Femur (tissue), 1 donor: ENCODE results near the gene PNPLA7.
"Not testable (repeated sequence)": the region's sequence is repeated elsewhere in the genome, so short reads cannot be mapped to it uniquely, and the experiment has no call there.

Source experiments
- DNase-seq: peaks from one replicate; pipeline ENCODE4 v3.0.0-alpha.2; 2017

PNPLA7 gene

DNA sequence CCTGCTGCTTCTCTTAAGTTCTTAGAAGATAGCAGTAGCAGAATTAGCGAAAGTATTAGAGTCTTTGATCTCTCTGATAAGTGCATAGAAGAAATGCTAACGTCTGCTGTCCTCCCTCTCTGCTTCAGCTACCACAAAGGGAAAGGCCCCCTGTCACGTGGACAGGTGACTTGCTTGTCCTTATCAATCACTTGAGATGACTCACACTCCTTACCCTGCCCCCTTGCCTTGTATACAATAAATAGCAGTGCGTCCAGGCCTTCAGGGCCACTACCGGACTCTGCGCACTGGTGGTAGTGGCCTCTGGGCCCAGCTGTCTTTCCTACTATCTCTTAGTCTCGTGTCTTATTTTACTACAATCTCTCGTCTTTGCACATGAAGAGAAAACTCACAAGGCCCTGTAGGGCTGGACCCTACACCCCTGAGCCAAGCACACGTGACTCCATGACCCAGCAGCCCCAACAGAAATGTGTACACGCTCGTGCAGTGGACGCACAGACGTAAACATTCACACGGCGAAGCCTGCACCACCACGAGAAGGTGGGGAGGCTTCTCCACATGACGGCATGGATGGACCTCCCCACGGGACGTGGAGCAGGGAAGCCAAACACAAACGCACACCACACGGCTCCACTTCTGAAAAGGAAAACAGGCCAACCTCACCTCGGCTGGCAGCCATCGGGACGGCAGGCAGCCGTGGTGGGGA lies 38.3 kb downstream of the PNPLA7 start:
- DNase-seq: no peak

DNA sequence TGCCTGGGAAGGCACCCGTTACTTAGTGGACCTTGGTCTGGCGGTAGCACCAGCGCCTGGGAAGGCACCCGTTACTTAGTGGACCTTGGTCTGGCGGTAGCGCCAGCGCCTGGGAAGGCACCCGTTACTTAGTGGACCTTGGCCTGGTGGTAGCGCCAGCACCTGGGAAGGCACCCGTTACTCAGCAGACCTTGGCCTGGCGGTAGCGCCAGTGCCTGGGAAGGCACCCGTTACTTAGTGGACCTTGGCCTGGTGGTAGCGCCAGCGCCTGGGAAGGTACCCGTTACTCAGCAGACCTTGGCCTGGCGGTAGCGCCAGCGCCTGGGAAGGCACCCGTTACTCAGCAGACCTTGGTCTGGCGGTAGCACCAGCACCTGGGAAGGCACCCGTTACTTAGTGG lies 39.1 kb downstream of the PNPLA7 start:
- not testable (repeated sequence) for DNase-seq

DNA sequence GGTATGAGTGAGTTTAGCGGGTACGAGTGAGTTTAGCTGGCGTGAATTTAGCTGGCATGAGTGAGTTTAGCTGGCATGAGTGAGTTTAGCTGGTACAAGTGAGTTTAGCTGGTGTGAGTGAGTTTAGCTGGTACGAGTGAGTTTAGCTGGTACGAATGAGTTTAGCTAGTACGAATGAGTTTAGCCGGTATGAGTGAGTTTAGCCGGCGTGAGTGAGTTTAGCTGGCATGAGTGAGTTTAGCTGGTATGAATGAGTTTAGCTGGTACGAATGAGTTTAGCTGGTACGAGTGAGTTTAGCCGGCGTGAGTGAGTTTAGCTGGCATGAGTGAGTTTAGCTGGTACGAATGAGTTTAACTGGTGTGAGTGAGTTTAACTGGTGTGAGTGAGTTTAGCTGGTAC lies 41.0 kb downstream of the PNPLA7 start:
- no peak for DNase-seq

DNA sequence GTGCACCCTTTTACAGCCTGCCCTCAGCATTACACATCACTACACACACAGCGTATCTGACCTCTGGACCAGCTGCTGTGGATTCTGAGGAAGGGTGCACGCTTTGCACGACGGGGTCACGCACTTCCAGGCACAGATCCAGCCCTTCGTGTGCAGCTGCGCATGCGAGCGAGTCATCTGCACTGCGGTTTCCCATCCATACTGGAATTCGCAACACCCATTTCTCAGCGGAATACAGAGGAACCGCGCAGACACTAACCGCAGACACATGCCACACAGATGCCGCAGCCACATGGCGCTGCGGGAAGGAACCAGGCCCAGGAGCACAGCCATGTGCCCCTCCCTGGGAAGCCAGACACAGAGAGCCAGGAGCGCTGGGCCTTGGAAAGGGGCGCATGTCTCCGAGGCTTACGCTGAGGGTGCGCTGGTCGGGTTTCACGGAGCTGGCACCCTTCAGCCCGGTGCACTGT lies 43.5 kb downstream of the PNPLA7 start:
- no peak for DNase-seq

DNA sequence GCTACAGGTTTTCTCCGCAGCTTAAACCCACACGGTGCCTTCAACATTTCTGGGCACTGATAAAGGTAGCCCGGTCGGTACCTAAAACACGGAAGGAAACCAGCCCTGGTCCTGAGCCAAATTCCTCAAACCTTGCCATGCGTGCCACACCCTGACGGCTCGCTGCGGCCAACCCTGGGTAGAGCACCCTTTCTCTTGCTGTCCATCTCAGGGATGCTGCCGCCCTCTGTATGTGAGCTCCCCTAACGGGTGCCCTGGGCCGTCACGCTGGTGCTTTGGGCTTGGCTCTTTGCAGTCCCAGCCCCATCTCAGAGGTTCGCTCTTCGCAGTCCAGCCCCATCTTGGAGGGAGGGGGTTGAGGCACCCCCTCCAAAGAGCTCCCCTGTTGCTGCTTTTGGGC lies 43.9 kb downstream of the PNPLA7 start:
- DNase-seq: no peak

DNA sequence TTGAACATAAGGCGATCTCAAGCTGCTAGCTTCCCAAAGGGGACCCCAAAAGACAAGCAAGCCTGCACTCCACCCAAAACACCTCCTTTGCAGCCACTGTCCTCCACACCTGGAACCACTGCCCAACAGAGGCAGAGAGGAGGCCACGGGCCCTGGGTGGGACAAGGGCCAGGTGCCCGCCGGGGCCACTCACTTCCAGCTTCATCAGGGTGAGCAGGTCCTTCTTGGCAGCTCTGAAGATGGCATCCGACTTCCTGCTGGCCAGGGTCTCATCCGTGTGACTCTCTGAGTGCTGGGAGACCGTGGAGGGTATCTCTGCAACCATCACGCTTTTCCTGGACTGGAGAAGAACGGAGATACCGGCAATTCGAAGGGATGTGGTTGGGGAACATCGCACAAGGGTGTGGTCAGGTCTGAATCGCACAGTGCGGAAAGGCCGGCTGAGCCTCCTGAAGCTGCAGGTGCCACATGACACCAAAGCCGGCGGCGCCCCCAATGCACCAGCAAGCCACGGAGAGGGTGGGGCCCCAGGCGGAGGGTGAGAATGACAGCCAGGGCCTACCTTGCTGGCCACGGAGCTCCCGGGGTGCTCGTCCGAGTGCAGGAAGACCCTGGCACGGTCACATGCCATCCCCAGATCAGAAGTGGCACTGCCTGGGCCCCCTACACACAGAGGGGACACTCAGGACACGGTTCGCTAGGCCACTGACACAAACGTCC lies 44.6 kb downstream of the PNPLA7 start:
- no peak for DNase-seq

DNA sequence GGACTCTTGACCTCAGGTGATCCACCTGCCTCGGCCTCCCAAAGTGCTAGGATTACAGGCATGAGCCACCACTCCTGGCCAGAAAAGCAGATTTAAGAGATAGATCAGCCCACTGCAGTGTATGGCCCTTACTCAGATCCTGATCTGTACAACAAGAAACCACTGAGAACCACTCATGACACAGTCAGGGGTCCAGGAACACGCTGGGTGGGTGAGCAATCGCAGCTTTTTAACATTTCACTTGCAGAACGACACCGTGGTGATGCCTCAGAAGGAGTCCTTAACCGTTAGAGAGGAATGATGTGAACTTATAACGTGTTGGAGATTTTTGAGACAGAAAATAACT lies 45.8 kb downstream of the PNPLA7 start:
- DNase-seq: no peak

DNA sequence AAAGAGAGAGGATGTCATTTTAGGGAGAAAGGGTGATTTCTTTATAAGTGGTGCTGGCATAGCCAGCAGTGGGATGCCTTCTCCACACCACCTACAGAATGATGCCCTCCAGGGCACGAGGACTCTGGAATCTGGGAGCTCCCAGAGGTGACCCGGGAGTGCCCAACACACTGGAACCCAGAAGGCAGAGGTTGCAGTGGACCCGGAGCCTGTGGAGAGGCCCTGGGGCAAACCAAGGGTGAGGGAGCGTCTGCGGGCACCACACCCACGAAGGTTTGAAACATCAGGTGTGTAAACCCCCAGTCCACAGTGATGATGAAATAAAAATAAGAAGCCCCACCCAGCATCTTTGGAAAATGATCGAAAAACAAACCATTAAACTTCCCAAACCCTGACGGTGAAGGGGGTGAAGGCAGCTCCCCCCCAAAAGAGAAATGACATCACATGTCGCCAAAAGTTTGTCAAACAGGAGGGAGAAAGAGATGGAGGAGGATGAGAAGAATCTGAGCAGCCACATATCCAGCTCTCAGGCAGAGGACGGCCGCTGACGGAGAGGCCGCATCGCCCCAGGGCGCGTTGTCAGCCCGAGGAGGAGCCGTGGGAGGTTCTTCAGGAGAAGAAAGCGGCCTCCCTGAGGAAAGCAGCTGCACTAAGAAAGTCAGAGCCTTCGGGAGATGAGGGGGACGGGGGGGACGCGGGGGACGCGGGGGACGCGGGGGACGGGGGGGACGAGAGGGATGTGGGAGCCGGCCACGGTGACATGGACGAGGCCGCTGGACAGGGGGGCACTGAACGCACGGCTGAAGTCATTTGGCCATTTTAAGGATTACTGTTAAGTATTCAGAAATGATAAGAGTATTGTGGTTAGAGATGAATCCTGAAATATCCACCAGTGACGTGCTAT lies 47.9 kb downstream of the PNPLA7 start:
- DNase-seq: no peak

DNA sequence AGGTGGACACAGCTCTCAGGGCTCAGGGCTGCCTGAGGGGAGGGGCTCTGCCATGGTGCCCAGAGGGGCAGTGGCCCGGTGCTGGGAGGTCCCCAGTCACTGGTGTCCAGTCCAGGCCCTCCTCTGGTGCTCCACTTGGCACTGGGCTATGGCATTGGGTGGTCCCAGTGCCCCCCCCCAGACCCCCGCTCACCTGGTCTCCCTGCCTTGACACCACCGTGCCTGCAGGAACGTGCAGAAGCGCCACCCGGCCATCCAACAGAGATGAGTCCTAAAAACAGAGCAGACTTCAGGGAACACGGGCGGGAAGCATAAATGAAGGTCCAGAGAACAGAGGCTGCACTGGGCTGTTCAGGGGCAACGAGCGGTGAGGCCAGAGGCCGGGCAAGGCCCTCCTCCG lies 48.7 kb downstream of the PNPLA7 start:
- no peak for DNase-seq

DNA sequence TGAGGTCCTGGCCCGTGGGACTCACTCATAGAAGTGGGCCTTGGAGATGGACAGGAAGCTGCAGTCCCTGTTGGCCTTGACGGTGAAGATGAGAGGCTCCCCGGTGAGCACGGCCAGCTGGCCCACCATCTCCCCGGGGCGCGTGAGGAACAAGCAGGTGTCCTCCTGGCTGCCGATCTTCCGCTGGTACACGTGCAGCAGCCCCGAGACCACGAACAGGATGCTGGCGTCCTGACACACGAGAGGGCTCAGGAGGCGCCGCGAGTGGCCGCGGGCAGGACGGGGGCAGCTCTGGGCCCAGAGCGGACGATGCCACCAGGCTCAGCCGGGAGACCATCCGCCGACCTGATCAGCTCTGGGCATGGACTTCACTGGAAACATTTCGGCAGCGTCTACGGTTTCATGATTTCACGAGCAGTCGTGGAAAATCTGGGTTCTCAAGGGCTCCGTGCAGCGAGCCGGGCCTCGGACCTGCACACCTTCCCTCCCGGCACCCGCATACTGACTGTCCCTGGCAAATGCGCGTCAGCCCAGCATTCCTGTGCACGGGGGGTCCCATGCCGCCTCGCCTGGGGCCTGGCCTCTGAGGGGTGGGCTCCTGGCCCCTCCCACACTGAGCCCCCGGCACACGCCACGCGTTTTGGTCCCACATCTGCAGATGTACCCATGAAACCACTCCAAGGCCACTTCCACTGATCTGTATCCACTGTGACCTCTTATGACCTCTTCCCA lies 49.4 kb downstream of the PNPLA7 start:
- no peak for DNase-seq

DNA sequence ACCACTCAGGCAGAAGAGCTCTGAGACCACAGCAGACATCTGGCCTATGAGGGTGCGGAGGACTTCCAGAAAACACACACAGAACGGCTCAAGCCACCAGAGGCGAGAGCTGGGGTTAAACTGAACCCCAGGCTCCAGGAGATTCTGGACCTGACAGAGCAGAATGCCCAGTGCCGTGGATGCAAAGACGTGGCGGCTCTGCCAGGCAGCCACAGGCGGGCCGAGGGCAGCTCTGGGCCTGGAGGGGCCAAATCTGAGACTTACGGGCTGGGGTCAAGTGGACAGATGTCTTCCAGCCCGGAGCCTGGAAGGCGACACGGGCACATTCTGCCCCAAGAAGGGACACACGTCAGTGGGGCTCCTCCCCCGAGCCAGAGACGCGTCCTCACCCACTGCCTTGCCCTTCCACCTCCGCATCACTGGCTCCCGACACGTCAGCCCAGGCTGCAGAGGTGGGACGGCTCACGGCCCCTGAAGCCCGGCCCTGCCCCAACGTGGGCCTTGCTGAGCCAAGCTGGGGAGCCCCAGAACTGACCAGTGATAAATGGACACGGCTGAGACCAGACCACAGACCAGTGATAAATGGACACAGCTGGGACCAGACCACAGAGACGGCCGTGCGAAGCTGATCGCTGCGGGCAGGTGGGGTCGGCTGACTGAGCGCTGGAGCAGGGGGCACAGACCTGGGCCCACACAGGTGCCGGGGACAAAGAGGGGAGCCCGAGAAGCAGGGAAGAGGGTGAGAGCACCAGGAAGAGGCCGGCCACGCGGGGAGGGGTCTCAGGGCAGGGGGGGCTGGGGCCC lies 50.1 kb downstream of the PNPLA7 start:
- DNase-seq: no peak

DNA sequence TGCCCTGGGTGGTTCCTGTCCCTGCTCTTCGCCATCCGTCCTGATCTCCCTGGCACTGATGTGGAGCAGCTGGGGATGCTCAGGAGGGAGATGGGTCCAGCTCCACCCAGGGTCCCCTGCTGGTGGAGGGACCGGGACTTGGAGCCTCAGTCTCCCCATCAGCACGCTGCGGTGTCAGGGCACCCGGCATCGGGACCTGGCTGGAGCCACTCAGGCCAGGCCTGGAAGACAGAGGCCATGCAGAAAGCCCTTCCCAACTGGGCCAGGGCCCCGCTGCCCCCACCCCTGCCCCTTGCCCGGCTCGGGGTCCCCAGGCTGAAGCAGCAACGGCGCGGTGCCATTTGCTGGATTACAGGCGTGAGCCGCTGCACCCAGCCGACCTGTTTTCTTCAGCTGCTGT lies 50.8 kb downstream of the PNPLA7 start:
- no peak for DNase-seq

DNA sequence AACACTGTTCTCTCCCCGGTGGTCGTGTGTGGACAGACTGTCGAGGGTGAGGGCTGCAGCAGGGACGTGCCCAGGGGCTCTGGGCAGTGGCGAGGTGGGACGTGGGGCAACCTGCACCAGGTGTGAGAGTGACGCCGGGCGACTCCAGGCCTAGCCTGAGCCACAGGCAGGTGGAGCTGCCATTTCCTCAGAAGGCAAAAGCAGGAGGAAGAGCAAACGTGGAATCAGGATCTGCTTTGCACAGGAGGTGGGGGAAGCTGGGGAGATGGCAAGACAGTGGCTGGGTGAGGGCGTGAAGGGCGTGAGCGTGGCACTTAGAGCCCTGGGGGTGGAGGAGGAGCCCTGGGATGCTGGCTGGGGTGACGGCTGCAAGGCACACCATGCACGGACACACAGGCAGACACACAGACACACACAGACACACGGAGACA lies 51.5 kb downstream of the PNPLA7 start:
- DNase-seq: no peak

DNA sequence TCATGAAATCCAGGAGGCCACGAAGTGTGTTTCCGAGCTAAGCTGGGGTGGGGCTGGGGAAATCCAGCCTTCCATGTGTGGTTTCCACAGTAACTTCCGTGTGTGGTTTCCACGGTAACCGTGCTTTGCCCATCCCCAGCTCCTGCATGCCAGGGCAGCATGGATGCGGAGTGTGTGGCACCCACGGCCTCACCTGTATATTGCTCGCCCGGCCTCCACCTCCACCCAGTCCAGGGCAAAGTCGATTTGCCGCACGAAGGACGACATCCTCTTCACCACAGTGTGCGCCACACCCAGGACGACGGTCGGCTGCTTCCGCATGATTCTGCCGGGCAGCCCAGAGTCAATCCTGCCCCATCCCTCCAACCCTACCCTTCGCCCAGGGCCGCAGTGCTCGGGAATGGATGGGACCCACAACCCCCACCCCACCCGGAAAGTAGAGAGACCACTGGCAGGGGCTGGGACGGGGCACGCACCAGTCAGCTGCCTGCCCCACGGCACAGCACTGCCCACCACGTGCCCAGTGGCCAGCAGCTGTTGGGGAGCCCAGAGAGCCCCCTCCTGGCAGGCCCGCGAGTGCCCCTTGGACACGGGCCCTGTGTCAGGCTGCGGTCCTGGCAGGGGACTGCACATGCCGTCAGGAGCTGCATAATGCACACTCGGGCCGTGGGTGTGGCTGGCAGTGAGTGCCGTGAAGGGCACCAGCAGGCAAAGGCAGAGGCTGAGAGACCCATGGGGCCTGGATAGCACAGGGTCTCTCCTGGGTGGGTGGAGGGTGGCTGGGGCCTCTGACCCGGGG lies 52.1 kb downstream of the PNPLA7 start:
- no peak for DNase-seq

DNA sequence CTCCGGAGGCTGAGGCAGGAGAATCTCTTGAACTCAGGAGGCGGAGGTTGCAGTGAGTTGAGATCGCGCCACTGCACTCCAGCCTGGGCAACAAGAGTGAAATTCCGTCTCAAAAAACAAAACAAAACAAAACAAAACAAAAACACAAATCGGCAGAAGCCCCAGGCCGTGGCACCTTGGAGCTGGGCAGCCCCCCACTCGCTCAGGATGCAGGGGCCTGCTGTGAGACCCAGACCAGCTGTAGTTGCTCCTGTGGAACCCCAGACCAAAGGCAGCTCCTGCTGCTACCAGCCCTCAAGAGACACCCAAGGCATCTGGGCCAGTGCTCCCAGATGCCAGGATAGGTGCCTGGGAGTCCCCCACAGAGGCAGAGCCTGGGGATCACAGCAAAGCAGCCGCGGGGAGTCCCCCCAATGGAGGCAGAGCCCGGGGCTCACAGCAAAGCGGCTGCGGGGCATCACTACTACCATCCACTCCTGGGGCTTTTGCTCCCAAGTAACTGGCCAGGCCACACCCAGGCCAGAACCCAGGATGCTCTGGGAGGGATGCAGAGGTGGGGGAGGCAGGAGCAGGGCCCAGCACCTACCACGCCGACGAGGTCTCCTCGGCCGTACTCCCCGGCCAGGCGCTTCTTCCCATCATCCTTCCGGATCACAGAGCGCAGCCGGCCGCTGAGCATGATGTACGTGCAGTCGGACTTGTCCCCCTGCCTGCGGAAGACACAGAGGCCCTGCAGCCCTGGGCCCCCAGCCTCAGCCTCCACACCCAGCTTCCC lies 53.4 kb downstream of the PNPLA7 start:
- no peak for DNase-seq

DNA sequence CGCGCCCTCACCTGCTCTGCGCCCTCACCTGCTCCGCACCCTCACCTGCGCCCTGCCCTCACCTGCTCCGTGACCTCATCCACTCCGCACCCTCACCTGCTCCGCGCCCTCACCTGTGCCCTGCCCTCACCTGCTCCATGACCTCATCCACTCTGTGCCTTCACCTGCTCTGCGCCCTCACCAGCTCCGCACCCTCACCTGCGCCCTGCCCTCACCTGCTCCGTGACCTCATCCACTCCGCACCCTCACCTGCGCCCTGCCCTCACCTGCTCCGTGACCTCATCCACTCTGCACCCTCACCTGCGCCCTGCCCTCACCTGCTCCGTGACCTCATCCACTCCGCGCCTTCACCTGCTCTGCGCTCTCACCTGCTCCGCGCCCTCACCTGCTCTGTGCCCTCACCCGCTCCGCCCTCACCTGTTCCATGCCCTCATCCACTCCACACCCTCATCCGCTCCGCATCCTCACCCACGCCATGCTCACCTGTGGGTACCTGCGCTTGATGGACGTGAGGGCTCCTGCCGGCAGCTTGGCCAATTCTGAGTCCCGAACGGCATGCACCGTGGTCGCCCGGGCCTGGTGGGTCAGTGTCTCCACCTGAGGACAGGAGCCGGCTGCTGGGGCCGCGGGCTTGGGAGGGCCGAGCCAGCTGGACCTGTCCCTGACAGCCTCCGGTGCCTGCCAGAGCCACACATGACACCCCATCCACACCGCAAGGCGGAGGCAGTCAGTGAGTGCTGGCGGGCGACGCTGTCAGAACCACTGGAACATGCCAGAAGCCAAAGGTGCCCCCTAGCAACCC lies 55.5 kb downstream of the PNPLA7 start:
- DNase-seq: no peak

DNA sequence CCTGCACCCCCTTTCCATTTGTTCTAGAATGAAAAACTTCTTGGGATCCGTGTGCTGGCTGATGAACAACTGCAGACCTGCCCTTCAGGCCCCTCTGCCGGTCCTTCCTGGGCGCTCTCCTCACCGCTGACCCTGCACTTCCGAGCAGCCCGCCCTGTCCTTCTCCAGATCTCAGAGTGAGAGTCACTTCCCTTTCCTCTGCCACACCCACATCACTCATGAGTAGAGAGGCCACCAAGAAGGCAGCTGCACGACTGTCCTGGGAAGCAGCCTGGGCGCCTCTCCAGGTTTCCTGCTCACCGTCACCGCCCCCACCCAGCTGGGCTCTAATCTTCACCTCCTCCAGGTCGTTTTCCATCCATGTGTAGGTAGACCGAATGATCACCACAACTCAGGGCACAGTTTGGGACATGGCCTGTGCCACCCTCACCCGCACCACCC lies 56.1 kb downstream of the PNPLA7 start:
- no peak for DNase-seq

DNA sequence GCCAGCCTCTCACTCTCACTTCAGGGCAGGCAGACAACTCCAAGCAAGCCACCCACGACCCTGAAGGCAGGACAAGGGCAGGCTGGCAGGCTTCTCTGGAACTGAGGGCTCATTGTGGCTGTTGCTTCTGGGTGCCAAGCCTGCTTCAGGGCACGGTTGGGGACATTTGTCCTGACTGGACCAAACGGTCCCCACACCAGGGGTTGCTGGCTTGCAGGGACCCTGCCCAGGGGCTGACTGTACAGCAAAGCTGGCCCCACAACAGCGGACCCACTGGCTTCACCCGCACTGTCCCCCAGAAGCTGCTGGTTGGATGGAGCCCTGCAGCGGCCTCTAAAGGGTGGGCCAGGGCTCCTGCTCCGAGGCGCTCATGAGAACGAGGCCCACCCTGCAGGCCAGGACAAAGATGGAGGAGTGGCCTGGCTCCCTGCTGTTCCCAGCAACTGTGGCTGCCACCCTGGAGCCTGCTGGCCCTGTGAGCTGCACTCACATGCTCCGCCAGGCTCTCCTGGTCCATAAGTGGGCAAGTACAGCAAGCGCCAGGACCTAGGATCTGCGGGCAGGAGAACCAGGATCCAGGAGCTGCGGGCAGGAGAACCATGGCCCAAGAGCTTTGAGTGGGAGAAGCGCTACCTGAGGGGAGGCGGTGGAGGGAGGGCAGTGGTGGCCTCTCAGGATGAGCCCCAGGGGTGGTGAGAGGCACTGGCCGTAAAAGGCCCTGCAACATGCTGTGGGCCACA lies 56.7 kb downstream of the PNPLA7 start:
- no peak for DNase-seq
